ENCODE data around the gene LAMC2.

Gene LAMC2

GRCh38 chr1:183291216-183291762 lies 105.2 kb downstream of the LAMC2 start:
- ChIA-PET POLR2A (interaction anchor here (0.6 kb wide), 1 partner anchor 41 kb away, joined by 3 read pairs; no protein-coding TSS in a partner anchor), CTCF (interaction anchor here (1.0 to 5.7 kb wide), 2 partner anchors 9 to 22 kb away, joined by 3 to 61 read pairs; no protein-coding TSS in a partner anchor)
- no peak for DNase-seq (ENCODE audit: low read depth, low spot score)
- TF ChIP-seq CTCF (IDR thresholded peaks at IDR 0.05; ENCODE audit: insufficient read depth, low read length, missing control alignments), result no peak
- H3K4me3 ChIP-seq (ENCODE audit: low read depth, low read length), result no peak overlapping the region

GRCh38 chr1:183291802-183292514 lies 105.9 kb downstream of the LAMC2 start:
- CTCF ChIA-PET, result interaction anchor here (1.0 to 5.7 kb wide), 2 partner anchors 10 to 23 kb away, joined by 3 to 61 read pairs; no protein-coding TSS in a partner anchor

GRCh38 chr1:183293241-183293640 lies 107.2 kb downstream of the LAMC2 start:
- DNase-seq (ENCODE audit: low read depth, low spot score), result no peak
- CTCF ChIA-PET, result interaction anchor here (0.8 to 5.7 kb wide), 2 partner anchors 11 to 26 kb away, joined by 3 to 61 read pairs; no protein-coding TSS in a partner anchor
- no peak overlapping the region for H3K4me3 ChIP-seq (ENCODE audit: low read depth, low read length)
- TF ChIP-seq CTCF (IDR thresholded peaks at IDR 0.05; ENCODE audit: insufficient read depth, low read length, missing control alignments), result no peak
- POLR2A ChIA-PET, result no interaction called here

More at GRCh38 chr1:183291802-183292514, 105.9 kb downstream of the LAMC2 start:
- H3K4me3 ChIP-seq (ENCODE audit: low read depth, low read length), result no peak overlapping the region
- TF ChIP-seq CTCF (IDR thresholded peaks at IDR 0.05; ENCODE audit: insufficient read depth, low read length, missing control alignments), result no peak
- no peak for DNase-seq (ENCODE audit: low read depth, low spot score)
- POLR2A ChIA-PET, result interaction anchor here (0.6 kb wide), 1 partner anchor 40 kb away, joined by 3 read pairs; no protein-coding TSS in a partner anchor

GRCh38 chr1:183293876-183294275 lies 107.8 kb downstream of the LAMC2 start:
- CTCF ChIA-PET, result interaction anchor here (1.1 to 5.7 kb wide), 2 partner anchors 12 to 16 kb away, joined by 3 to 61 read pairs; no protein-coding TSS in a partner anchor
- H3K4me3 ChIP-seq (ENCODE audit: low read depth, low read length), result no peak overlapping the region
- DNase-seq (ENCODE audit: low read depth, low spot score), result no peak
- TF ChIP-seq CTCF (IDR thresholded peaks at IDR 0.05; ENCODE audit: insufficient read depth, low read length, missing control alignments), result no peak
- POLR2A ChIA-PET, result no interaction called here
